HG03060 (cell line): ENCODE measurements around the gene SLC13A3.

Source experiments
- ATAC-seq: cut with Tn5 transposase; IDR thresholded peaks from one replicate; pipeline ENCODE4 v1.9.1; 2021; ENCODE audit warnings: low read depth, moderate number of reproducible peaks; ENCODE audit not compliant: unreplicated experiment

Gene SLC13A3

DNA sequence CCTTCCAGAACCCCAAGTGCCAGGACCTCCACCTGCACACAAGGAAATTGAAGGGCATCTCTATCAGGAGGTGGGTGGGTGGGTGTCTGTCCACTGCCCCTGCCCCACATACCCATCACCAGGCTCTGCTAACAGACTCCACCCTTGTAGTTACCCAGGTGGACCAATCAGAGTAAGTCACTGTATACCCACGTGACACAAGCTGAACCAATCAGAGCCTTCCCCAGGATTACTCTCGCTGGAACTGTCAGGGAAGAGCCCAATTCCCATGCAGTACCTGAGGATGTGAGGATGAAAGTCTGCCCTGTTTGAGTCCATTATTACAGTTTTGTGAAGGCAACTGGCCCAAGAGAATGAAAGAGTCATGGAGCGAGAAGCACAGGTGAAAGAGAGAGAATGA is 105.0 kb downstream of the SLC13A3 start:
- no peak for ATAC-seq

DNA sequence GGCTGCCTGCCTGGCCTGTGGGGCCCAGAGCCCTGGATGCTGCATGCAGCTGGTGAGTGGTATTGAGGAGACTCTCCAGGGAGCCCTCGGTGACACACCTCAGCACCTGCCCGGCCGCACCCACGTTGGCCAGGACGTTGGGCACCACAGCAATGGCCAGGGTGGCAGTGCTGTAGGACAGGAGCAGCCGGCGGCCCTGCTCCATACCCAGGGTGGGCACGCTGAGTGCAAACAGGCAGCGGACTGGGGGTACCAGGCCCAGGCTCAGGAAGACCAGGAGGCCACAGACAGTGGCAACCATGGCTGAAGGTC is 105.5 kb downstream of the SLC13A3 start:
- ATAC-seq: no peak

DNA sequence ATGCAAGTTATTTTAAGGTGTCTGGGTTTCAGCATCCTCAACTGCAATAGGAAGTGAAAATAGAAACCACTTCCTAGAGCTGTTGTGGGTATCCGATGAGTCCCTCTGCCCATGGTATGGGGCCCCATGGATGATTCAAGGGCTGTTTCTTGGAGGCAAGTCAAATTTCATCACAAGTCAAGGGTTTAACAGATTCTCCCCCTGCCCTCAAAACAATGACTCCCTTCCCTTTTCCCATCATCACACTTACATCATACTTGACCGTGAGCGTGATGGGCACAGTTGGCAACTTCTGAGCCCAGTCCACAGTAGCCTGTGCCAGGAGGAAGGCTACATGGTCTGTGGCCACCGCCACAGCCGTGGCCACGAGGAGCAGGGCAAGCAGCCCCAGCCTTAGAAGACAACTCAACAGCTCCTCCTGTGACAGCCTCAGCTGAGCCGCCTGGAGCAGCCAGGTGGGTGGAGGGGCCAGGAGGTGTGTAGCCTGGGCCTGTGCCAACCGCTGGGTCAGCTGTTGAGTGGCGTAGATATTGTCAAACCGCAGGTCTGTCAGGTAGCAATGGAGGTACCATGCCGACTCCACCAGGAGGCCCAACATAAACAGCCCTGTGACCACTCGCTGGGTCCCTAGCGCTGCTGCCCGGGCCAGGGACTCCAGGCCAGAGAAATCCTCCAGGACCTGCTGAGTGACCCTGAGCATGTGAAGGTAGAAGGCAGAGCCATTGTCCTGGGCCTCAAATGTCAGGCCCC is 106.0 kb downstream of the SLC13A3 start:
- ATAC-seq: no peak

GRCh38 chr20:46544576-46544975 is 106.7 kb downstream of the SLC13A3 start:
- ATAC-seq: no peak

DNA sequence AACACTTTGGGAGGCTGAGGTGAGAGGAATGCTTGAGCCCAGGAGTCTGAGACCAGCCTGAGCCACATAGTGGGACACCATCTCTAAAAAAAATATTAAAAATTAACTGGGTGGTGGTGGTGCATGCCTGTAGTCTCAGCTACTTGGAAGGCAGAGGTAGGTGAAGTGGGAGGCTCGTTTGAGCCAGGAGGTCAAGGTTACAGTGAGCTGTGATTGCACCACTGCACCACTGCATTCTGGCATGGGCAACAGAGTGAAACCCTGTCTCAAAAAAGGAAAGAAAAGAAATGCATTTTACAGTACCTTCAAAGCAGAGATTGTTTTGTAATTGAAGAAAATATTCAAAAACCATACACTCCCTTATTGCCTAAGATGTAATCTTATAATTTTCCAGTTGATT is 107.3 kb downstream of the SLC13A3 start:
- no peak for ATAC-seq

DNA sequence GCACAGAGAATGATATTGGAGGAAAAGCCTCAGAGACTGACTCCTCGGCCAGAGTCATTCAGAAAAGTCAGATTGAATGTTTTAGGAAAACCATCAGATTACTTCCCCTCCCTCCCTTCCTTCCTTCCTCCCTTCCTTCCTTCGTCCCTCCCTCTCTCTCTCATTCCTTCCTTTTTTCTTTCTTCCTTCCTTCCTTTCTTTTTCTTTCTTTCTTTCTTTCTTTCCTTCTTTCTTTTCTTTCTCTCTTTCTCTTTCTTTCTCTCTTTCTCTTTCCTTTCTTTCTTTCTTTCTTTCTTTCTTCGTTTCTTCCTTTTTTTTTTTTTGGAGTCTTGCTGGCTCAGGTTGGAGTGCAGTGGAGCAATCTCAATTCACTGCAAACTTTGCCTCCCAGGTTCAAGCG is 108.2 kb downstream of the SLC13A3 start:
- ATAC-seq: no peak

DNA sequence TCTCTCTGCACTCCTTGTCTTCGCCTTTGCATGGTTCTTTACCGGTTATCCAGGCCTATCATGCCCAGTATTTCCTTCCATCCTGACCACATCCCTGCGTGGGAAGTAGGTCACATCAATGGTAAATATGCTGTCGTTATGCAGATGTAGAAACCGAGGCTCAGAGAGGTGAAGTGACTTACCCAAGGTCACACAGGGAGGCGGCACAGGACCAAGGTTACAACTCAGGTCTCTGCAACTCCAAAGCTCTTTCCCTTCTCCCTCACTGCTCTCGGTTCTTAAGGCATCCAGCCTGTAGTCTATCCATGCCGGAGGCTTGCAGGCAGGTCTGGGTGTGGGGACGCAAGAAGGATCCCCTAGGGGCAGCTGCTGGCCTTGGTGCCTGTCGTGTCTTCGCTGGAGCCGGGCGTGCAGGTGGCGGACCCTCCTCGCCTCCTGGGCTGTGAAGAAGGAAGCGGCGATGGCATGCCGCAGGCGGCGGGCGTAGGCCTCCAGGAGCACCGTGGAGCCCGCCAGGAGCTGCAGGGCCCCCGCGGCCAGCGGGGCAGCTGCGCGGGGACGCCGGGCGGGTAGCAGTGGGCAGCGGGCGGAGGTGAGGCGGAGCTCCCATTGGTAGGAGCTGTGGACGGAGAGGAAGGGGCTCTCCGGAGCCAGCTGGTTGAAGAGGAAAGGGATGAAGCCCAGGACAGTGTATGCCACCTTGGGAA is 109.9 kb downstream of the SLC13A3 start:
- ATAC-seq: no peak

GRCh38 chr20:46539113-46539512 is 112.1 kb downstream of the SLC13A3 start:
- ATAC-seq: no peak

GRCh38 chr20:46530640-46531039 is 120.6 kb downstream of the SLC13A3 start:
- ATAC-seq: no peak

DNA sequence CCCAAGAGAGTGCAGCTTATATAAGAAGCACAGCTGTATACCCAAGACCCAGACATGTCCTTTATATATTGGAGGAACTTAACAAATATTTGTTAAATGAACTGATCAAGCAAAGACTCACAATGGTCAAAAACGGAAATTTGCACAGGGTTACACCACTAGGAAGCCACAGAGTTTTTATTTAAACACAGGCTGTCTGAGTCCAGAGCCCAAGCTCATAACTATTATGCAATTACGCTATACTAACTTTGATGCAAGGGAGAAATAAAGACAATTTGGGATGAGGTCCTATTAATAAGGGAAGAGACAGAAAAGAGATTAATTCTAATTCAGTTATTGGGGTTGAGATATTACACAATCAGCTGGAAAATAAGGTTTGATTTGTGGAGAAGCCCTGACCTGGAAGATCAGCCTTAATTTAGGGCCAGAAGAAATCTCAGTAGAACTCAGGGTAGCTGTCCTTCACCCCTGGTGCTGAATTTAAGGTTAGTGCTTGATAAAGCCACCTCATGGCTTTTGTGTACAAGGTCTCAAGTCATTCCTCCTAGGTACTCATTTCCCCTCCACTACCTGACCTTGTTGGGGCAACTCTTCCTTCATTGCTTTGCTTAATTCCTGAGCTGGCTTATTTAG is 127.4 kb downstream of the SLC13A3 start:
- ATAC-seq: no peak

DNA sequence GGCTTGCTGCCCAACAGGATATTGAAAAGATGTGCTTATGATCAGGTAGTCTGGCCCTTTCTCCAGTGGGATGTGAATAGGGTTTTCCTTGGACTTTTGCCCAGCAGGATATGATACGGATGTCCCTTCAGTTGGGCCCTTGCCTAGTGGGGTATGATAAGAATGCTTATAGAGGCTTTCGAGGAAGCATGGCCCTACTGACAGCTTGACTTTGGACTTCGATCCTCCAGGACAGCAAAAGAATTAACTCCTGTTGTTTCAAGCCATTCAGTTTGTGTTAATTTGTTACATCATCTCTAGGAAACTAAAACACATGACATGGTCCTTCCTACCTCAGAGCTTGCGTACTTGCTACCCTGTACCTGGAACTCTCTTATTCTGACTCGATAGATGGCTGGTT is 128.2 kb downstream of the SLC13A3 start:
- no peak for ATAC-seq

- no peak for ATAC-seq
Measured at GRCh38 chr20:46520976-46521579, 130.2 kb downstream of the SLC13A3 start.

DNA sequence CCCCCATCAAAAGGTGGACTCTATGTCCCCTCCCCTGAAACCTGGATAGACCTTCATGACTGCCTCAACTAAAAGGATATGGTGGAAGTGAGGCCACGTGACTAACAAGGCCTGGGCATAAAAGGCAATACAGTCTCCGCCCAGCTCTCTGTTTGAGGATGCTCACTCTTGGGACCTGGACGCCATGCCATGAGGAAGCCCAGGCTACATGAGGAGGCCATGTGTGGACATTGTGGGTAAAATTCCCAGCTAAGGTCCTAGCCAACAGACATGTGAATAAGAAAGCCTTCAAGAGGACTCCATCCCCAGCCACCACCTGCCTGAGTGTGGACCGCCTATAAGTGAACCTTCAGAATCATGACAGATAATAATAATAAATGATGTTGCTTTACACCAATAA is 130.7 kb downstream of the SLC13A3 start:
- no peak for ATAC-seq

- no peak for ATAC-seq
Measured at GRCh38 chr20:46519471-46520068, 131.7 kb downstream of the SLC13A3 start.

DNA sequence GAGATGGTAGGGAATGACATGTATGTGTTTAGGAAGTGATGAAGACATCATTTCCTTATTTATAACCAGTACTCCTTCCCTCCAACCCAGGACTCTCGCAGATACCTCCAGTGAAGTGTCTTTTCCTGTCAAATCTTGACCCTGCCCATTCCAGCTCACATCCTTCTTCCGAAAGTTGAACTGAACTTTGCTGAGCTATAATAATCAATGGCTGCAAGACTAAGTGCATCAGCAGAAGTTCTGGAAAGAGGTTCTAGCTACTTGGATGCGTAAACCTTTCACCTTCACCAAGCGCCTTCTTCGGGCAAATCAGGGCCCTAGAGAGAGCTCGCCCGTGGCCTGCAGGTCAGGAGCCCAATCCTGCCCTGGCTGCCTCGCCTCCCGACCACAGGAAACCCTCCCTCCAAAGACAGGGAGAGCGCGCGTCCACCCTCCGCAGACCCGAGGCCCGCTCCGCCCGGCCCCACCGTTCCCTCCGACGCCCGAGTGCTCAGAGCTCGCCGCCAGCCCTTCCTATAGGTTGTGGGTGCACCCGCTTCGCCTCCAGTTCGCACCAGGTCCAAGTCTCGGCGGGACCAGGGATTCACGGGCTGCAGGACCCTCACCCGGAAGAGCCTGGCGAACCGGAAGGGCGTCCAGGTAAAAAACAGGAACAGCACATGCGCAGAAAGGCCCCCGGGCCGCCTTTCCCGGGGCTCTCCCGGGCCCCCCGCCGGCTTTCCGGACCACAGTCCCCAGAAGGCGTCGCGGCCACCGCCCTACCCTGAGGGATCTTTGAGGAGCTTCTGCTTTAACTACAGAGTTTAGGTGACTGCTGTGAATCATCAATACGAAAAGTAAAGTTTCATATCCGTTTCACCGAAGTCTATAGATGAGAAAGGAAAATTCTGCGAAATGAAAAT is 138.1 kb downstream of the SLC13A3 start, which contains the start of gene ZNF334:
Gene ZNF334 (minus strand): TSS at position 617 of the 902 bp plus-strand sequence. CDS start 1,457 bp downstream, outside the sequence.
- ATAC-seq: no peak

DNA sequence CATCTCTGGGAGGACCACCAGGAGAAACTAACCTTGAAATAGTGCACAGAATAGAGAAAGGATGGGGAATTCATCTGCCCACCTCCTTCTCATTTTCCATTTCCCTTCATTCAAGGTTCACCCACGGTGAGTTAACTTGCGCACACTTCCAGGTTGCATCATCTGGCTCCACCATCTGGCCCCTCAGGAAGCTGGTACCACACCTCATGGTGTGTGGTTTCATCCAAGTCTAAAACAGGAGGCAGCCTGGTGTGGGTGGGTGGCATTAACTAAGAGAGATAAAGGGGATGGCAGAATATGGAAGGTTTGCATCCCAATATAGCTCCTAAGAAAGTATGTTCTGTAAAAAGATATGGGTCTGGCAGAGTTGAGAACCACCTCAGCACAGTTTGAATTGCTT is 141.7 kb downstream of the SLC13A3 start:
- no peak for ATAC-seq
